Thyroid gland (tissue), 4 donors: ENCODE measurements around the gene ADPRS. TPM values are rescaled to one million over a fixed set of nuclear protein-coding genes. Genes with fewer than 3 reads are reported as not detected.

Experiments
- DNase-seq, 2 donors: peaks; one replicate each; pipeline ENCODE4 v3.0.0-alpha.2; 2019
- H3K27ac ChIP-seq, 3 donors: fragments of 200-600 bp; sonication (generic); 1 replicate in 2 of 3; 2 replicates in 1 of 3; pipeline ENCODE4 v1.5.1; 2016 to 2019; ENCODE audit warnings: mild to moderate bottlenecking in 1 of 3, moderate library complexity in 1 of 3
- H3K27me3 ChIP-seq: fragments of 200-600 bp; sonication (generic); one replicate; pipeline ENCODE4 v1.5.1; 2019
- H3K36me3 ChIP-seq, 2 donors: fragments of 200-600 bp; sonication (generic); one replicate each; pipeline ENCODE4 v1.5.1; 2016 to 2019
- H3K4me1 ChIP-seq, 2 donors: fragments of 200-600 bp; sonication (generic); one replicate each; pipeline ENCODE4 v1.5.1; 2017 to 2019
- H3K4me3 ChIP-seq, 3 donors: fragments of 200-600 bp; sonication (generic); replicated peaks in 1 of 3; 1 replicate in 2 of 3; 2 replicates in 1 of 3; pipeline ENCODE4 v1.5.1; 2016; ENCODE audit warnings: mild to moderate bottlenecking in 1 of 3
- H3K9me3 ChIP-seq: fragments of 200-600 bp; sonication (generic); one replicate; pipeline ENCODE4 v1.5.1; 2017
- CTCF ChIP-seq, 6 experiments: fragments of 200-600 bp in 3 of 6; fragments of 450-650 bp in 3 of 6; sonication (generic) in 3 of 6; IDR thresholded peaks; one replicate each; pipeline ENCODE4 v1.5.1; 2016 to 2019; ENCODE audit warnings: antibody characterized with exemption in 6 of 6, mild to moderate bottlenecking in 2 of 6, inconsistent platforms in 1 of 6, moderate library complexity in 1 of 6
- POLR2A ChIP-seq, 2 donors: fragments of 450-650 bp; IDR thresholded peaks; one replicate each; pipeline ENCODE4 v1.6.1; 2017; ENCODE audit warnings: antibody characterized with exemption in 2 of 2, mild to moderate bottlenecking in 2 of 2, moderate library complexity in 1 of 2
- WGBS, 2 donors: methylation state at CpG; one replicate each; pipeline ENCODE4 v1.1.5; 2017; 5-methylcytosine and 5-hydroxymethylcytosine counted together
- intact Hi-C: fragments of 100-400 bp; cut with DNase I; formaldehyde crosslinking; loops from one replicate; pipeline ENCODE4 v1.15.1; 2023
- total RNA-seq, 4 donors: library from RNA; depleted of rRNA; stranded (reverse); fragments of >200 nt; gene quantifications; one replicate each; pipeline ENCODE4 v1.2.3, GENCODE V29; 2016

ADPRS gene
- total RNA-seq, 4 donors from 2014 or later = 31.8 to 50.1 (median 41.7) TPM

GRCh38 chr1:36087233-36088123 lies 1.2 kb upstream of the ADPRS start:
- Histone ChIP-seq H3K9me3 (no peaks in the 10 kb centered on the region), H3K27me3 (no peaks in the 10 kb centered on the region), H3K4me3 (no peak overlapping the region), H3K4me1 (peaks cover 18 to 35% of the 10 kb centered on the region in 2 donors), H3K36me3 (peaks cover under 1 to 5% of the 10 kb centered on the region in 2 donors), H3K27ac (no peak overlapping the region)
- intact Hi-C loops = loop anchor here (5.0 kb wide), 1 partner anchor 205 kb away; the partner anchor contains the start of gene AGO1
- WGBS, 2 donors = 71 to 84% methylated on average over 10 to 23 of the region's 31 CpGs
- peak in 1 of 2 donors; percentile 10 for DNase-seq
- TF ChIP-seq CTCF (IDR thresholded peaks at IDR 0.05) = no peak
- no peak for TF ChIP-seq POLR2A (IDR thresholded peaks at IDR 0.05)

GRCh38 chr1:36088265-36088576 lies 471 bp upstream of the ADPRS start:
- peak overlapping the region; percentile 19 to 88 (median 84) for H3K27ac ChIP-seq
- peak overlapping the region in 1 of 3 donors; percentile 90 for H3K4me3 ChIP-seq
- intact Hi-C loops = loop anchor here (5.0 kb wide), 1 partner anchor 206 kb away; the partner anchor contains the start of gene AGO1

GRCh38 chr1:36089393-36090121 lies 865 bp downstream of the ADPRS start:
- peak; percentile 13 to 26 for DNase-seq
- Histone ChIP-seq H3K4me3 (peak overlapping the region; percentile 51 to 90 (median 73)), H3K36me3 (peaks cover 11 to 21% of the 10 kb centered on the region in 2 donors), H3K27ac (peak overlapping the region in 2 of 3 donors; percentile 84 to 88), H3K4me1 (peaks cover 28 to 45% of the 10 kb centered on the region in 2 donors), H3K9me3 (no peaks in the 10 kb centered on the region), H3K27me3 (no peaks in the 10 kb centered on the region)
- 10 to 13% methylated on average over 32 of the region's 32 CpGs for WGBS, 2 donors
- intact Hi-C loops = loop anchor here (5.0 to 10.0 kb wide), 2 partner anchors 207 to 335 kb away; partner anchors contain the start of gene AGO1
- TF ChIP-seq CTCF (IDR thresholded peaks at IDR 0.05) (no peak), POLR2A (IDR thresholded peaks at IDR 0.05) (no peak)

More at GRCh38 chr1:36088265-36088576, 471 bp upstream of the ADPRS start:
- Histone ChIP-seq H3K36me3 (peaks cover 8 to 12% of the 10 kb centered on the region in 2 donors), H3K4me1 (peaks cover 18 to 39% of the 10 kb centered on the region in 2 donors), H3K27me3 (no peaks in the 10 kb centered on the region), H3K9me3 (no peaks in the 10 kb centered on the region)
- no peak for TF ChIP-seq CTCF (IDR thresholded peaks at IDR 0.05)
- TF ChIP-seq POLR2A (IDR thresholded peaks at IDR 0.05) = no peak
- WGBS, 2 donors = 32 to 60% methylated on average over 3 to 8 of the region's 8 CpGs
- DNase-seq = no peak

GRCh38 chr1:36091141-36091540 lies 2.4 kb downstream of the ADPRS start:
- Histone ChIP-seq H3K4me3 (no peak overlapping the region), H3K27ac (no peak overlapping the region), H3K27me3 (no peaks in the 10 kb centered on the region), H3K4me1 (peaks cover 39 to 57% of the 10 kb centered on the region in 2 donors), H3K36me3 (peaks cover 11 to 21% of the 10 kb centered on the region in 2 donors), H3K9me3 (no peaks in the 10 kb centered on the region)
- no peak for DNase-seq
- 76 to 83% methylated on average over 4 of the region's 4 CpGs for WGBS, 2 donors
- TF ChIP-seq CTCF (IDR thresholded peaks at IDR 0.05) (no peak), POLR2A (IDR thresholded peaks at IDR 0.05) (no peak)
- intact Hi-C loops = loop anchor here (10.0 kb wide), 1 partner anchor 334 kb away; no protein-coding TSS in a partner anchor
